ENCODE measurements around the gene ATF7IP2.
"Not testable (repeated sequence)": the region's sequence is repeated elsewhere in the genome, so short reads cannot be mapped to it uniquely, and the experiment has no call there.

Gene ATF7IP2

GRCh38 chr16:10388988-10389387 is 3.1 kb downstream of the ATF7IP2 start:
- peaks cover 14% of the 10 kb centered on the region for H3K36me3 Mint-ChIP-seq (ENCODE audit: insufficient read depth)
- no peak overlapping the region for H3K27ac Mint-ChIP-seq (ENCODE audit: low read depth)
- H3K4me3 Mint-ChIP-seq: no peak overlapping the region
- peaks cover 39% of the 10 kb centered on the region for H3K4me1 Mint-ChIP-seq
- H3K9me3 Mint-ChIP-seq: no peaks in the 10 kb centered on the region
- DNase-seq (ENCODE audit: low spot score in 2 of 2) (no peak), ATAC-seq (replicated peaks; ENCODE audit: extremely low read depth, poor library complexity, severe bottlenecking) (no peak)
- no peaks in the 10 kb centered on the region for H3K27me3 Mint-ChIP-seq

GRCh38 chr16:10390330-10390729 is 4.5 kb downstream of the ATF7IP2 start:
- Mint-ChIP-seq H3K4me1 (peaks cover 53% of the 10 kb centered on the region), H3K36me3 (ENCODE audit: insufficient read depth) (peaks cover 14% of the 10 kb centered on the region), H3K27ac (ENCODE audit: low read depth) (no peak overlapping the region), H3K9me3 (no peaks in the 10 kb centered on the region), H3K27me3 (no peaks in the 10 kb centered on the region), H3K4me3 (no peak overlapping the region)
- ATAC-seq (replicated peaks; ENCODE audit: extremely low read depth, poor library complexity, severe bottlenecking) (no peak), DNase-seq (ENCODE audit: low spot score in 2 of 2) (no peak)

GRCh38 chr16:10390867-10391266 is 5.0 kb downstream of the ATF7IP2 start:
- Mint-ChIP-seq H3K27me3 (no peaks in the 10 kb centered on the region), H3K4me1 (peaks cover 51% of the 10 kb centered on the region), H3K4me3 (no peak overlapping the region), H3K9me3 (no peaks in the 10 kb centered on the region), H3K36me3 (ENCODE audit: insufficient read depth) (peaks cover 10% of the 10 kb centered on the region), H3K27ac (ENCODE audit: low read depth) (no peak overlapping the region)
- no peak for DNase-seq (ENCODE audit: low spot score in 2 of 2)
- no peak for ATAC-seq (replicated peaks; ENCODE audit: extremely low read depth, poor library complexity, severe bottlenecking)

- DNase-seq (ENCODE audit: low spot score in 2 of 2): no peak
- H3K36me3 Mint-ChIP-seq (ENCODE audit: insufficient read depth): peaks cover 9% of the 10 kb centered on the region
- no peak overlapping the region for H3K27ac Mint-ChIP-seq (ENCODE audit: low read depth)
- H3K9me3 Mint-ChIP-seq: no peaks in the 10 kb centered on the region
- peaks cover 46% of the 10 kb centered on the region for H3K4me1 Mint-ChIP-seq
- no peak for ATAC-seq (replicated peaks; ENCODE audit: extremely low read depth, poor library complexity, severe bottlenecking)
- H3K27me3 Mint-ChIP-seq: no peaks in the 10 kb centered on the region
- H3K4me3 Mint-ChIP-seq: no peak overlapping the region
Observed at GRCh38 chr16:10391339-10391738, 5.5 kb downstream of the ATF7IP2 start.

GRCh38 chr16:10402975-10403374 is 17.1 kb downstream of the ATF7IP2 start:
- no peak for DNase-seq (ENCODE audit: low spot score in 2 of 2)
- H3K27ac Mint-ChIP-seq (ENCODE audit: low read depth): peak overlapping the region; percentile 33
- peaks cover 31% of the 10 kb centered on the region for H3K4me1 Mint-ChIP-seq
- ATAC-seq (replicated peaks; ENCODE audit: extremely low read depth, poor library complexity, severe bottlenecking): no peak
- H3K4me3 Mint-ChIP-seq: no peak overlapping the region
- H3K36me3 Mint-ChIP-seq (ENCODE audit: insufficient read depth): peaks cover 7% of the 10 kb centered on the region
- H3K9me3 Mint-ChIP-seq: peaks cover 10% of the 10 kb centered on the region
- no peaks in the 10 kb centered on the region for H3K27me3 Mint-ChIP-seq

GRCh38 chr16:10405386-10405939 is 19.6 kb downstream of the ATF7IP2 start:
- Mint-ChIP-seq H3K27ac (ENCODE audit: low read depth) (peak overlapping the region; percentile 16), H3K4me1 (peaks cover 32% of the 10 kb centered on the region), H3K36me3 (ENCODE audit: insufficient read depth) (peaks cover 8% of the 10 kb centered on the region), H3K4me3 (no peak overlapping the region), H3K27me3 (no peaks in the 10 kb centered on the region), H3K9me3 (peaks cover 30% of the 10 kb centered on the region)
- ATAC-seq (replicated peaks; ENCODE audit: extremely low read depth, poor library complexity, severe bottlenecking) (no peak), DNase-seq (ENCODE audit: low spot score in 2 of 2) (no peak)

- peaks cover 39% of the 10 kb centered on the region for H3K9me3 Mint-ChIP-seq
- no peak overlapping the region for H3K27ac Mint-ChIP-seq (ENCODE audit: low read depth)
- peaks cover 5% of the 10 kb centered on the region for H3K36me3 Mint-ChIP-seq (ENCODE audit: insufficient read depth)
Observed at GRCh38 chr16:10408824-10409381, 23.0 kb downstream of the ATF7IP2 start.

GRCh38 chr16:10409713-10410112 is 23.9 kb downstream of the ATF7IP2 start:
- DNase-seq (ENCODE audit: low spot score in 2 of 2); H3K4me3 Mint-ChIP-seq; H3K27ac Mint-ChIP-seq (ENCODE audit: low read depth); H3K36me3 Mint-ChIP-seq (ENCODE audit: insufficient read depth); H3K27me3 Mint-ChIP-seq; ATAC-seq (replicated peaks; ENCODE audit: extremely low read depth, poor library complexity, severe bottlenecking): not testable (repeated sequence)
- peaks cover 25% of the 10 kb centered on the region for H3K4me1 Mint-ChIP-seq
- H3K9me3 Mint-ChIP-seq: peaks cover 46% of the 10 kb centered on the region

More at GRCh38 chr16:10408824-10409381, 23.0 kb downstream of the ATF7IP2 start:
- H3K4me1 Mint-ChIP-seq: peaks cover 25% of the 10 kb centered on the region
- ATAC-seq (replicated peaks; ENCODE audit: extremely low read depth, poor library complexity, severe bottlenecking): no peak
- H3K4me3 Mint-ChIP-seq: no peak overlapping the region
- DNase-seq (ENCODE audit: low spot score in 2 of 2): no peak
- H3K27me3 Mint-ChIP-seq: no peaks in the 10 kb centered on the region

GRCh38 chr16:10410469-10410868 is 24.6 kb downstream of the ATF7IP2 start:
- H3K4me3 Mint-ChIP-seq: no peak overlapping the region
- H3K4me1 Mint-ChIP-seq: peaks cover 25% of the 10 kb centered on the region
- no peak for ATAC-seq (replicated peaks; ENCODE audit: extremely low read depth, poor library complexity, severe bottlenecking)
- H3K27ac Mint-ChIP-seq (ENCODE audit: low read depth): no peak overlapping the region
- peaks cover 53% of the 10 kb centered on the region for H3K9me3 Mint-ChIP-seq
- DNase-seq (ENCODE audit: low spot score in 2 of 2): no peak
- peaks cover 8% of the 10 kb centered on the region for H3K36me3 Mint-ChIP-seq (ENCODE audit: insufficient read depth)
- H3K27me3 Mint-ChIP-seq: no peaks in the 10 kb centered on the region

- Mint-ChIP-seq H3K27ac (ENCODE audit: low read depth) (no peak overlapping the region), H3K36me3 (ENCODE audit: insufficient read depth) (peaks cover 3% of the 10 kb centered on the region), H3K4me1 (peaks cover 25% of the 10 kb centered on the region), H3K4me3 (no peak overlapping the region), H3K27me3 (no peaks in the 10 kb centered on the region), H3K9me3 (peaks cover 57% of the 10 kb centered on the region)
- DNase-seq (ENCODE audit: low spot score in 2 of 2) (no peak), ATAC-seq (replicated peaks; ENCODE audit: extremely low read depth, poor library complexity, severe bottlenecking) (no peak)
Observed at GRCh38 chr16:10412935-10413601, 27.2 kb downstream of the ATF7IP2 start.

GRCh38 chr16:10418204-10418603 is 32.3 kb downstream of the ATF7IP2 start:
- not testable (repeated sequence) for H3K27ac Mint-ChIP-seq (ENCODE audit: low read depth); H3K27me3 Mint-ChIP-seq; H3K4me1 Mint-ChIP-seq; H3K36me3 Mint-ChIP-seq (ENCODE audit: insufficient read depth); DNase-seq (ENCODE audit: low spot score in 2 of 2); H3K4me3 Mint-ChIP-seq; ATAC-seq (replicated peaks; ENCODE audit: extremely low read depth, poor library complexity, severe bottlenecking)
- peaks cover 29% of the 10 kb centered on the region for H3K9me3 Mint-ChIP-seq

- DNase-seq (ENCODE audit: low spot score in 2 of 2): no peak
- ATAC-seq (replicated peaks; ENCODE audit: extremely low read depth, poor library complexity, severe bottlenecking): no peak
- Mint-ChIP-seq H3K27ac (ENCODE audit: low read depth) (no peak overlapping the region), H3K27me3 (no peaks in the 10 kb centered on the region), H3K4me1 (no peaks in the 10 kb centered on the region), H3K36me3 (ENCODE audit: insufficient read depth) (peaks cover 1% of the 10 kb centered on the region), H3K9me3 (peaks cover 22% of the 10 kb centered on the region), H3K4me3 (no peak overlapping the region)
Observed at GRCh38 chr16:10419701-10420100, 33.8 kb downstream of the ATF7IP2 start.

- peaks cover 13% of the 10 kb centered on the region for H3K9me3 Mint-ChIP-seq
- no peak overlapping the region for H3K27ac Mint-ChIP-seq (ENCODE audit: low read depth)
- ATAC-seq (replicated peaks; ENCODE audit: extremely low read depth, poor library complexity, severe bottlenecking): no peak
- no peaks in the 10 kb centered on the region for H3K36me3 Mint-ChIP-seq (ENCODE audit: insufficient read depth)
- no peak overlapping the region for H3K4me3 Mint-ChIP-seq
- DNase-seq (ENCODE audit: low spot score in 2 of 2): no peak
- no peaks in the 10 kb centered on the region for H3K4me1 Mint-ChIP-seq
- no peaks in the 10 kb centered on the region for H3K27me3 Mint-ChIP-seq
Observed at GRCh38 chr16:10421596-10421995, 35.7 kb downstream of the ATF7IP2 start.
